GM12878 (cell line): ENCODE data around the gene ADAMTS18. TPM values are rescaled to one million over a fixed set of nuclear protein-coding genes. Genes with fewer than 3 reads are reported as not detected.
"Not testable (repeated sequence)": the region's sequence is repeated elsewhere in the genome, so short reads cannot be mapped to it uniquely, and the experiment has no call there.

Experiments used
- ATAC-seq: fragments of 200-7000 bp; cut with Tn5 transposase; 3 replicates; pipeline ENCODE4 v1.9.1; 2020; ENCODE audit warnings: mild to moderate bottlenecking, moderate library complexity
- BruUV-seq: library from RNA; stranded (reverse); fragments of 400-500 nt; replicated peaks from 2 replicates; lab custom pipeline; 2021; lab: Mats Ljungman, UMichigan
- CTCF ChIA-PET: fragments of 300-600 bp; sonication (Branson Sonifier 250); formaldehyde crosslinking; extraction: SDS; loops from one replicate; lab custom pipeline; 2021; ENCODE audit warnings: inconsistent platforms; lab: Yijun Ruan, JAX
- POLR2A ChIA-PET: fragments of 350-600 bp; formaldehyde crosslinking; extraction: SDS; loops from one replicate; lab custom pipeline; 2021; ENCODE audit warnings: inconsistent platforms; lab: Charles Lee
- RAD21 ChIA-PET: fragments of 300-600 bp; sonication (Branson Sonifier 250); formaldehyde crosslinking; loops from one replicate; lab custom pipeline; 2023; ENCODE audit warnings: antibody characterized with exemption; ENCODE audit not compliant: unreplicated experiment; lab: Charles Lee
- SMC1A ChIA-PET: fragments of 300-600 bp; sonication (Branson Sonifier 250); formaldehyde crosslinking; loops from one replicate; lab custom pipeline; 2023; ENCODE audit not compliant: unreplicated experiment, uncharacterized antibody; lab: Charles Lee
- DNase-seq: peaks from one replicate; pipeline ENCODE4 v3.0.0-alpha.2; 2011; ENCODE audit warnings: low read depth, low spot score
- FAIRE-seq: peaks from 3 replicates; lab custom pipeline; 2011; peaks lifted over from hg19 to GRCh38; lab: Jason Lieb, UNC
- H2AFZ ChIP-seq: 2 replicates; pipeline ENCODE4 v1.6.0; 2011; ENCODE audit warnings: low read depth, low read length, control low read depth; ENCODE audit not compliant: control insufficient read depth
- H3K27ac ChIP-seq: 2 replicates; pipeline ENCODE4 v1.5.1; 2011; ENCODE audit warnings: control low read depth; ENCODE audit not compliant: control insufficient read depth, insufficient read depth
- H3K27me3 ChIP-seq, 2 experiments: replicated peaks in 1 of 2; 2 replicates each; pipeline versions ENCODE4 v1.6.0 to v1.6.1; 2011; ENCODE audit warnings: low read length in 1 of 2; ENCODE audit not compliant: control insufficient read depth in 2 of 2, insufficient read depth in 2 of 2
- H3K36me3 ChIP-seq, 2 experiments: 2 replicates each; pipeline ENCODE4 v1.5.1; 2011; ENCODE audit warnings: low read length in 1 of 2; ENCODE audit not compliant: control insufficient read depth in 2 of 2, insufficient read depth in 2 of 2
- H3K4me1 ChIP-seq: 2 replicates; pipeline ENCODE4 v1.6.1; 2011; ENCODE audit warnings: mild to moderate bottlenecking, low read length, moderate library complexity, mixed read lengths; ENCODE audit not compliant: control insufficient read depth, insufficient read depth
- H3K4me2 ChIP-seq: 2 replicates; pipeline ENCODE4 v1.6.0; 2011; ENCODE audit warnings: control low read depth; ENCODE audit not compliant: control insufficient read depth, insufficient read depth
- H3K4me3 ChIP-seq: fragments of 200-600 bp; sonication (generic); 2 replicates; pipeline ENCODE4 v1.5.1; 2016
- H3K79me2 ChIP-seq: 2 replicates; pipeline ENCODE4 v1.6.0; 2011; ENCODE audit warnings: low read length; ENCODE audit not compliant: control insufficient read depth, insufficient read depth
- H3K9ac ChIP-seq: 2 replicates; pipeline ENCODE4 v1.8.0; 2011; ENCODE audit warnings: low read length, control low read depth, mixed read lengths; ENCODE audit not compliant: control insufficient read depth, insufficient read depth
- H3K9me3 ChIP-seq: replicated peaks from 3 replicates; pipeline ENCODE4 v1.5.1; 2011; ENCODE audit warnings: mild to moderate bottlenecking, low read length; ENCODE audit not compliant: control insufficient read depth, insufficient read depth
- H4K20me1 ChIP-seq: 2 replicates; pipeline ENCODE4 v1.6.0; 2011; ENCODE audit not compliant: control insufficient read depth, insufficient read depth
- REST ChIP-seq: IDR thresholded peaks from 2 replicates; pipeline ENCODE4 v1.6.1; 2012; ENCODE audit warnings: mild to moderate bottlenecking, low read depth, low read length
- WRNIP1 ChIP-seq: IDR thresholded peaks from 2 replicates; pipeline ENCODE4 v1.6.1; 2011; ENCODE audit warnings: low read depth, low read length, improper control_type of control experiment, borderline replicate concordance
- YBX1 ChIP-seq: fragments of 450-650 bp; IDR thresholded peaks from 2 replicates; pipeline ENCODE4 v1.6.1; 2016; ENCODE audit warnings: antibody characterized with exemption
- YY1 ChIP-seq: IDR thresholded peaks from 2 replicates; pipeline ENCODE4 v1.6.1; 2011; ENCODE audit warnings: low read depth, mild to moderate bottlenecking, low read length
- ZBTB4 ChIP-seq: fragments of 450-650 bp; formaldehyde crosslinking; IDR thresholded peaks from 2 replicates; pipeline ENCODE4 v1.4.0; 2022; ENCODE audit warnings: mild to moderate bottlenecking, moderate library complexity
- WGBS: methylation state at CpG from one replicate; pipeline ENCODE4 v1.1.6; 2016; ENCODE audit warnings: low lambda C conversion rate; ENCODE audit not compliant: insufficient replicate concordance, insufficient coverage; ENCODE audit errors: missing lambda C conversion rate; 5-methylcytosine and 5-hydroxymethylcytosine counted together
- in situ Hi-C: fragments of 300-500 bp; cut with MboI; formaldehyde crosslinking; loops from 9 replicates; pipeline ENCODE4 v1.14.3; 2018; ENCODE audit warnings: mixed read lengths
- intact Hi-C: fragments of 100-400 bp; cut with micrococcal nuclease; formaldehyde crosslinking; loops from one replicate; pipeline ENCODE4 v1.14.2; 2022; ENCODE audit not compliant: unreplicated experiment
- polyA plus RNA-seq, 11 experiments: library from polyadenylated mRNA; depleted of rRNA in 4 of 11; unstranded in 6 of 11; stranded (reverse) in 5 of 11; fragments of >200 nt; fragmentation: Nextera tagmentation in 4 of 11; fragmentation: Illumina TruSeq in 1 of 11; extraction: Ambion mirVana in 4 of 11; extraction: Trizol in 1 of 11; gene quantifications; 1 replicate in 1 of 11; 2 replicates in 10 of 11; pipeline versions ENCODE4 v1.2.1 to v1.2.3, GENCODE V29; 2011 to 2016; ENCODE audit warnings: inconsistent platforms in 2 of 11, missing spikeins in 2 of 11, low read depth in 1 of 11
- total RNA-seq, 4 experiments: library from RNA; depleted of rRNA in 3 of 4; stranded (reverse); fragments of >200 nt in 3 of 4; fragmentation: Illumina TruSeq in 1 of 4; extraction: Trizol in 1 of 4; gene quantifications; 2 replicates each; pipeline versions ENCODE4 v1.2.1 to v1.2.3, GENCODE V29; 2013 to 2021

Gene ADAMTS18
- total and polyA plus RNA-seq, 10 of the 15 experiments (the other 5 are each of a cell fraction or from before 2014, with no cell fraction given), result not detected

- TF ChIP-seq ZBTB4 (CRISPR knock-in tag), result no peak
- no peak for TF ChIP-seq REST
- no peak for TF ChIP-seq YY1
- TF ChIP-seq WRNIP1, result no peak
- no peak for TF ChIP-seq YBX1
- TF ChIP-seq, all 136 proteins: peak for 0
Measured at GRCh38 chr16:77282345-77282744, 152.5 kb downstream of the ADAMTS18 start (continued).

- in situ Hi-C loops, H3K4me2 ChIP-seq, DNase-seq, H3K27me3 ChIP-seq, H3K4me1 ChIP-seq, RAD21 ChIA-PET, intact Hi-C loops, CTCF ChIA-PET, ATAC-seq, H2AFZ ChIP-seq, H3K36me3 ChIP-seq, H4K20me1 ChIP-seq, H3K27ac ChIP-seq, H3K9ac ChIP-seq, H3K4me3 ChIP-seq, H3K9me3 ChIP-seq, H3K79me2 ChIP-seq, POLR2A ChIA-PET, BruUV-seq, FAIRE-seq: not testable (repeated sequence)
- WGBS, result 31% methylated on average over 8 of the region's 8 CpGs
- SMC1A ChIA-PET, result interaction anchor here (0.6 kb wide), 1 partner anchor 9 kb away, joined by 3 read pairs; no protein-coding TSS in a partner anchor
Measured at GRCh38 chr16:77279316-77279715, 155.5 kb downstream of the ADAMTS18 start.
